GM19324 (cell line): ENCODE results near the gene B9D2.

Experiments used
- ATAC-seq: cut with Tn5 transposase; IDR thresholded peaks from one replicate; pipeline ENCODE4 v1.9.1; 2021; ENCODE audit warnings: mild to moderate bottlenecking, moderate library complexity; ENCODE audit not compliant: unreplicated experiment, low FRiP score

B9D2 gene

GRCh38 chr19:41330481-41330880 is 33.5 kb downstream of the B9D2 start:
- ATAC-seq = no peak

- ATAC-seq = no peak
Measured at GRCh38 chr19:41328842-41329225, 35.1 kb downstream of the B9D2 start.

- ATAC-seq = no peak
Measured at GRCh38 chr19:41328157-41328841, 35.6 kb downstream of the B9D2 start.

GRCh38 chr19:41327576-41328156 is 36.3 kb downstream of the B9D2 start:
- peak; percentile 72 for ATAC-seq

DNA sequence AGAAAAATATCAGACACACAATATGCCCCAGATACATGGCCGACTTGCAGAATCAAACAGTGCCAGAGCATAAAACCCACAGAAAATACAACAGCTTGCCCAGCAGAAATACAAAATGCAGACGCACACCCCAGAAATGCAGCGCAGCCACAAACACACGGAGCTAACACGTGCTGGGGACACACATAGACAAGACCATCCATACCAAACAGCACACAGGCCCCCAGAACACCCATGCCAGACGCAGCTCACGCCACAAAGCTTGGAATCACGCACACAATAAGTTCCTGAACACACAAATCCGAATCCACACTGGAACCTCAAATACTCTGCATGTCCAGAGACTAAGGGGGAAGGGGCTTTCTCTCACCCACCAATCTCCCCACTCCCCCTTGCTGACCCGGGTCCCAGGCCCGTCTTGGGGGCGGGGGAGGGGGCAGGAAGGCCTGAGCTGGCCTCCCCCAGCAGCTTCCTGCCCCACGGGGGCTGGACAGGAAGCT is 36.8 kb downstream of the B9D2 start:
- ATAC-seq = no peak

DNA sequence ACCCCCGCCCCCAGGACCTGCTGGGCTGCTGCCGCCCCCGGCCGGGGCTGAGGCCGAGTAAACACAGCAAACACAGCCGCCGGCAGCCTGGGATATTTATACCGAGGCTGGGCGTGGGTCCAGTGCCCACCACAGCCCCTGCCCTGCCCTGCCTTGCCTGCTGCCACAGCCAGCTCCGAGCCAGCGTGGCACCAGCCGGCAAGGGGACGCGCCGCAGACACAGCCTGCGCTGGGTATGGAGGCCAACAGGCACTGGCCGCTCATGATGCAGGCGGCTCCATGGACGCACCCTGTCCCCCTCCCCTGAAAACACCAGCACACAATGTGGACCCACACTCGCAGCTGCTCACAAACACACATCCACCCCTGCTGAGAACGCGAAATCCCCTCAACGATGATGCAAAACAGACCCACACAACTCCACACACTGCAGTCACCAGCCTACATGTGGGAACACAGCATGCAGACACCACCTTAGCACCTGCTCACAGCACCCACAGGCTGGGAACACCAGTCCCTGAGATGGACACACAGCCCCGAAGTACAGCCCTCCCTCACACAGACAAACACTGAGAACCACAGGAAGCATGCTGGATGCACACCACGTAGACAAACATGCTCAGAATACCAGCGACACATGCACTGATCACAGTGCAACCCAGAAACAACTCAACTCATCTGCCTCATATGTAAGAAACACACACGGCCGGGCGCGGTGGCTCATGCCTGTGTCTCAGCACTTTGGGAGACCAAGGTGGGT is 37.8 kb downstream of the B9D2 start:
- ATAC-seq = no peak

DNA sequence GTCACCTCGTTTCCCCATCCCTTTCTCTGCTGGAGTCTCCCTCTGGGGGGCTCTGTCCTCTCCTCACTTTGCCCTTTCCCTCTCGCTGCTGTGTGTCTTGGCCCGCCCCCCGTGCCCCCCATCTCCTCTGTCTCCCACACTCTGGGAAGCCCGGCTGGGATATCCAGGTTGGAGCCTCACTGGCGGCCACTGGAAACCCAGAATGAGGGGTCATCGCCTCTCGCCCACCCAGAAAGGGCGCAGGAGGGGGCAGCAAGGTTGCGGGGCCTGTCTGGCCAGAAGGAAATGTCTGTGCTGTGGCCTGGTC is 38.4 kb downstream of the B9D2 start:
- no peak for ATAC-seq

DNA sequence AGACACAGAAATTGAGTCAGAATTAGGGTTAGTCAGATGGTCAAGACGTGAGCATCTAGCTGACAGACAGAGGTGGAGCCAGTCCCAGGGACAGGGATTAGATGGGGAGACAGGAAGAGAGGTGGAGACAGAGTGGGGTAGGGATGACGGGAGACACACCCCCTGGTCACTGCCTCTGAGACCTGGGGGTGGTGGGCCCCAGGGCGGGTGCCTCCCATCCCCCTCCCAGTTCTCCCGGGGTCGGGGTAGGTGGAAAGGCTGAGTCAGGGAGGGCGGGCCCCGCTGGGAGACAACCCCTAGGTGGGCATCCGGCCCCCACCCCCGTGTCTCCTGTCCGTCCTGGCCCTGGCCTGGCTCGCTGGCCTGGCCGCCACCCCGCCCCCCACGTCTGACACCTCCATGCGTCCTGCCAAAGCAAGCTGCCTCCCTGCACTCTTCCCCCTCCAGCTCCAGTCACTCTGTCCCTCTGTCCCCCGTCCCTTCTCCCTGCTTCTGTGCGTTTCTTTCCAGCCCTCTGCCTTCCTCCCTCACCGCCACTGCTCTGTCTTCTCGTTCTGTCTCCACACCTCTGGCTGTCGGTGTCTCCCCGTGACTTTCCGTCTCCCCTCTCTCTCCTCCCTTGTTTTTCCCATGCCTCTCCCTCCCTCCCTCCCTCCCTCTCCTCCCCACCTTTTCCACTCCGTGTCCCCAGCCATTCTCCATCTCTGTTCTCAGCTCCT is 38.9 kb downstream of the B9D2 start:
- no peak for ATAC-seq

- no peak for ATAC-seq
Measured at GRCh38 chr19:41324231-41324702, 39.7 kb downstream of the B9D2 start.

- ATAC-seq = no peak
Measured at GRCh38 chr19:41323430-41324125, 40.4 kb downstream of the B9D2 start.

- no peak for ATAC-seq
Measured at GRCh38 chr19:41323023-41323422, 40.9 kb downstream of the B9D2 start.

DNA sequence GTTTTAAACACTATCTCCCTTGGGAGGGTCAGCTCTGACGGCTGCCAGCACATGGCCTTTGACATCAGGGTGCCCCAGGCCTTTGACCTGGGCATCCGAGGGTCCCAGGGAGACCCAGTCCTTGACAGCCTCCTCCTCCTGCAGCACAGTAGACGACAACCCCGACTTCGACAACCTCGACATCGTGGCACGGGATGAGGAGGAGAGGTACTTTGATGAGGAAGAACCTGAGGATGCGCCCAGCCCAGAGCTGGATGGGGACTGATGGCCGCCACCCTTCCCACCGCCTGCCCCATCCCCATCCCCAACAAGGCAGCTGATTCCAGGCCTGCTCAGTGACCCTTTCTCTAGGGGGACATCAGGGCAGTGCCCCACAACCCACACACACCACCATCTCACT is 41.5 kb downstream of the B9D2 start:
- no peak for ATAC-seq

GRCh38 chr19:41321600-41322270 is 42.2 kb downstream of the B9D2 start:
- ATAC-seq = no peak

DNA sequence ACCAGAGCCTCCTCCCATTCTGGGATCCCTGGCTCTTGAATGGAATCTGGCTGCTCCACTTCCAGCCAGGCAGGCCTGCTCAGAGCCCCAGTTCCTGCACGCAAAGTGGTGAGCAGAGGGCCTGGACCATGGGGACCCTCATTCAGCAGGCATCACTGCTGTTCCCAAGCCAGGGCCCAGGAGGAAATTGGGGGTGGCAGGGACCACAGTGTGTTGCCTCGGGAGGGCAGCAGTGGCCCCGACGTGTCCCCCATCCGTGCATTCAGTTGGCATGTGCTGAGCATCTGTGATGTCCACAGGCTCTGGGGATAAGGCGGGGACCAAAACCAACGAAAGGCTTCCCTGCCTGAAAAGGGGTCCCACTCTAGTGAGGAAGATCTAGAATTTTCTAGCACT is 42.7 kb downstream of the B9D2 start:
- no peak for ATAC-seq

GRCh38 chr19:41320568-41320967 is 43.4 kb downstream of the B9D2 start:
- ATAC-seq = no peak

DNA sequence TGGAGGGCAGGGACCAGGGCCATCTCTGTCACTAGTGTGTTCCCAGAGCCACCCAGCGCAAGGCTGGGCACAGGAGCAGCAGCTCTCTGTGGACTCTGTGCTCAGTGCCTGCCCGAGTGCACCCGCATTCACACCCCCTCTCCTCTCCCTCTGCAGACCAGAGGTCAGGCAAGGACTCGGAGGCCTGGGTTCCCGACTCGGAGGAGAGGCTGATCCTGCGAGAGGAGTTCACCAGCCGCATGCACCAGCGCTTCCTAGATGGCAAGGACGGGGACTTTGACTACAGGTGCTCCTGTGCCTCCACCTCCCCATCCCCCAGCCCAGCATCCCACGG is 43.8 kb downstream of the B9D2 start:
- ATAC-seq = no peak

DNA sequence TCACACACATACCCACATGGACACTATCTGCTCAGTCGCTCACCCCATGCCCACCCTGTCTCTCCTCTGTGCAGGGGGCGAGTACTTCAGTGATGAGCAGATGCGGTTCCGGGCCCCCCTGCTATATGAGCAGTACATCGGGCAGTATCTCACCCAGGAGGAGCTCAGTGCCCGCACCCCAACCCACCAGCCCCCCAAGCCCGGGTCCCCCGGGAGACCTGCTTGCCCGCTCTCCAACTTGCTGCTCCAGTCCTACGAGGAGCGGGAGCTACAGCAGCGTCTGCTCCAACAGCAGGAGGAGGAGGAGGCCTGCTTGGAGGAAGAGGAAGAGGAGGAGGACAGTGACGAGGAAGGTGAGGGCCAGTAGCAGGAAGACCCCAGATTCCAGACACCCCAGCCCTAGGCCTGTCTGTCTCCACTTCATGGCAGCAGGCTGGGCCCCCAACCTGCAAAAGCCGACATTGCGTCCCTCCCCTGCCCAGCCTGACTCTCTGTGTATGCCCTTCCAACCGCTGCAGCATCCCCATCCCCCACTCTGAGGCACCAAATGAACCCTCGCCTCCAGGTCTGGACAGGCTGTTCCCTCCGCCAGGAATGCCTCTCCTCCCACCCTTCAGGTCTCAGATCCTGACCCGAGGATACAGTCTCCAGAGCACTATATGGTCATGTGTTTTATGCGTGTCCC is 44.3 kb downstream of the B9D2 start:
- ATAC-seq = no peak

DNA sequence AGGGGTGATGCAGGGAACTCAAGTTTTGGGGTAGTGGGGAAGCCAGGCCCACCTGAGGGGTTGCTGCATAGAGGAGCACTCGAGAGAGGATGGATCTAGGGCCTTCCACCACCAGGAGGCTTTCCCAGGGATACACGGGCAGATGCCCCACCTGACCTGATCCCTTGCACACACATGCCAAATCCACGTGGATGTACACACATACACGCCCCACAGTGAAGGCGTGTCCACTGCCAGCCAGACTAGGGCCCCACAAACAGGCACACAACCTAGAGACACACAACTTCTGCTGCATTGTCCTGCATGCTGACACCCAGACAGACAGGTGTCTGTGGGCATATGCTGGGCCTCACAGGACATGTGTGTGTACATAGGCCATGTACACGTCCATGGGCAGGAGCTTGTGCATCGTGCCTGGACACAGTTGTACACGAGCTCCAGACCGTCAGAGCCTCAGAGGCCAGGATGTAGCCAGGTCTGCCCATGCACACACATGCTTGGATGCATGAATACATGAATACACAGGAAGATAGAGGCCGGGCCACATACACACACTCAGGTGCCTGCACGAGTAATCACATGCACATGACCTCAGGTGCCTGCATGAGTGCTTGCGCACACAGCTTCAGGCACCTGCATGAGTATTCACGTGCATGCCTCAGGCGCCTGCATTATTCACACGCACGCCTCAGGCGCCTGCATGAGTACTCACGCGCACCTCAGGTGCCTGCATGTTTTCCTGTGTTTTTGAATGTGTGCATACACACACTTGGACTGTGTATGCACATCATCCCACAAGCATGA is 45.1 kb downstream of the B9D2 start:
- ATAC-seq = no peak
